Fibroblast of gingiva (primary cell): ENCODE results near the gene WNT5B.

ENCODE experiments used
- DNase-seq: peaks from one replicate; pipeline ENCODE4 v3.0.0-alpha.2; 2011; ENCODE audit warnings: low read depth

Gene WNT5B

DNA sequence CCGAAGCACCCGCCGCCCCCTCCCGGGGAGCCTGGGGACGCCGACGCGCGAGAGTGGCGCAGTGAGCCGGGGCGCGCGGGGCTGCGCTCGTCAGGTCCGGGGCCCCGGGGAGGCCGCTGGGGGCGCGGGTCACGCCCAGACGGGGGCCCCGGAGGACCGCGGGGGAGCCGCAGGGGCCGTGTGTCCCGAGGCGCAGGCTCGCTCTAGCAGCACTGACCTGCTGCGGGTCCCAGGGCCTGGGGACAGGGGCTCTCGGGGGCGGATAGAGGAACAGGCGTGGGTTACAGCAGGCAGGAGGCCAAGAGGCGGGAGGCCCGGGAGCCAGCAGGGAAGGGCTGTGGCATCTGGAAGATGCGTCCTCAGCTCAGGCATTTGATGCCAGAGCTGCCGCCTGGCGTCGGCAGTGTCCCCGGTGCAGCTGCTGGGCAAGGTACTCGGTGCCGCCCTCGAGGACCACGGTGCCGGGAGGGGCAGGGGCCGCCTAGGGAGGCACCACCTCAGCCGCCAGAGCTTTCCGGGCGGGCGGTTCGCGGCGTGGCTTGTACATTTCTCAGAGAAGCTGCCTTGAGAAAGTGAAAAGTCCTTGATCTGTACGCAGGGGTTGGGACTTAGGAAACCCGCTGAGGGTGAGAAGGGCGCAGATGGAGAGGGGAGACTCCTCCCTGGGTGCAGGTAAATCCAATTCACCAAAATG is 1.2 kb downstream of the WNT5B start:
- peak; percentile 51 for DNase-seq

GRCh38 chr12:1630827-1631591 is 2.0 kb downstream of the WNT5B start:
- DNase-seq: no peak

DNA sequence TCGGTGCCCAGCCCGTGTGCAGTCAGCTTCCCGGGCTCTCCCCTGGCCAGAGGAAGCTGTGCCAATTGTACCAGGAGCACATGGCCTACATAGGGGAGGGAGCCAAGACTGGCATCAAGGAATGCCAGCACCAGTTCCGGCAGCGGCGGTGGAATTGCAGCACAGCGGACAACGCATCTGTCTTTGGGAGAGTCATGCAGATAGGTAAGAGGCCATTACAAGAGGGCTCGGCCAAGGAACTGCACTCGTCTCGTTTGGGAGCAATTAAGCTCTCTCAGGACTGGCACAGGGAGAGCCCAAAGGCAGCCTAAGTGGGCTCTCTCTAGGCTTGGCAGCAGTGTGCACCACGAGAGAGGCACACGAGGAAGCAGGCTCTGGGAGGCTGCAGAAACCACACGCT is 3.7 kb downstream of the WNT5B start:
- DNase-seq: no peak

DNA sequence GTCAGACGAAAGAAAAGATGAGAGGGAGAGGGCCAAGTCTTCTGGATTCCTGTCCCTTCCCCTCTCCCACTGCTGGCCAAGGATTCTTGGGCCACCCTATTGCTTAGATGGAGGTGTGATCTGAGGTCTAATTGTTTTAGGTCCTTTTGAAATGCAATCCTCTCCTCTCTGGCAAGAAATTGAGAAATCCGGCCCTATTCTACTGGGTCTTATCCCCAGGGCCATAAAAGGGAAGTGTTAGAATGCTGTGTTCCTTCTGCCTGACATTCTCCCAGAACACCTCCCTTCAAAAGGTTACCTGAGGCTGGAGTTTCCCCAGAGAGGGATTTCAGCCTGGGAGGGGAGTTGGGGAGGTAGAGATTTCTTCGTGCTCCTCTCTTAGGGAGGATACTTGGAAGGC is 4.4 kb downstream of the WNT5B start:
- no peak for DNase-seq

DNA sequence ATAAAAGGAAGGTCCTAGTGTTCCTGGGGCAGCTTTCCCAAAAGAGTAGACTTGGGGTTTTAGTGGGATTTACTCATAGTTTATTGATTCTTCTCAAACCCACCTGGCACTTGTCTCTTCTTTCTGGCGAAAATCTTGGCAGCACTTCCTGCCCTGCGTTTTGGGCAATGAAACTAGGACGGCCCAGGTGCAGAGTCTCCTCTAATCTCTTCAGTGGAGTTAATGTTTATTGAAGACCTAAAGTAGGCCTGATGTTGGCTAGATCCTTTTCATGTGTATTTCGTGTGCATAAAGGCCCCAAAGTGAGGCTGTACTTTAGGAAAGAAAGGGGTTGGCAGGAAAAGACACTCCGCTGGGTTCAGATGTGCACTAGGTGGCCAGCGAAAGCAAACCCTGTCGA is 5.1 kb downstream of the WNT5B start:
- DNase-seq: no peak

DNA sequence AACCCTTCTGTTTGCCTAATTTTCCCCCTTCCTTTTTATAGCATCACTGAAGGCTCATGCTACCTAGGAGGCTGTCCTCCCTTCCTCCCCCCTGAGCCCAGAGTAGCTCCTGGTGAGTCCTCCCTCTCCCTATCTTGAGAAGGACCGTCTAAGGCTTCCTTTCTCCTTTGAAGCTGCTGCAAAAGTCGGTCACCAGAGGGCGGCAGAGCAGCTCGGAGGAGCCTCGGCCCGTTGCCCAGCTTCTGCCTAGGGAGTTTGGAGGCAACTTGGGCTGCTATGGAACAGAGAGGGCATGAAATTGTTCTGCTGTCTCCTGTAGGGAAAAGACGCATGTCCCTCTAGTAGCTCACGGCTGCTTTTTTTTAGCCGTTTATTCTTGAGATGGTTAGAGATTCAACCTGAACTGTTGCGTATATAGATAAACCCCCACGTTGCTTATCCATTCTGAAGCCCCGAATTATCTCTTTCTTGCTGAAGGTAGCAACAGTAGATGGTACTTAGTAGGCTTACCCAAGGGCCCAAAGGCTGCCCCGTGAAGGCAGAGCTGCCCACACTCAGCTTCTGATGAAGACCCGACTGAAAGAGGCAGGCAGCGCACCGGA is 5.7 kb downstream of the WNT5B start:
- DNase-seq: peak; percentile 72

- DNase-seq: no peak
Measured at GRCh38 chr12:1635301-1636095, 6.5 kb downstream of the WNT5B start.

DNA sequence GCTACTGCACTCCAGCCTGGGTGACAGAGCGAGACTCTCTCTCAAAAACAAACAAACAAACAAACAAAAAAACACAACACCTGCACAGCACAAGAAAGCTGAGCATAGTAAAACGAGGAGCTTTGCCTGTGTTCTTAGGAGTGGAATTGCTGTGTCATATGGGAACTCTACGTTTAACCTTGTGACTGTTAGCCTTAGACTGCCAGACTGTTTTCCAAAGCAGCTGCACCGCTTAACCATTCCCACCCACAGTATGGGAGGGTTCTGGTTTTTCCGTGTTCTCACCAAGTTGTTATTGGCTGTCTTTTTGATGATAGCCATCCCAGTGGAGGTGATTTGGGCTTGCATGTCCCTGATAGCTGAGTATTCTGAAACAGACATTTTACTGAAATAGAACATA is 9.2 kb downstream of the WNT5B start:
- DNase-seq: no peak

GRCh38 chr12:1639538-1639937 is 10.5 kb downstream of the WNT5B start:
- no peak for DNase-seq

- DNase-seq: no peak
Measured at GRCh38 chr12:1640328-1641234, 11.6 kb downstream of the WNT5B start.

DNA sequence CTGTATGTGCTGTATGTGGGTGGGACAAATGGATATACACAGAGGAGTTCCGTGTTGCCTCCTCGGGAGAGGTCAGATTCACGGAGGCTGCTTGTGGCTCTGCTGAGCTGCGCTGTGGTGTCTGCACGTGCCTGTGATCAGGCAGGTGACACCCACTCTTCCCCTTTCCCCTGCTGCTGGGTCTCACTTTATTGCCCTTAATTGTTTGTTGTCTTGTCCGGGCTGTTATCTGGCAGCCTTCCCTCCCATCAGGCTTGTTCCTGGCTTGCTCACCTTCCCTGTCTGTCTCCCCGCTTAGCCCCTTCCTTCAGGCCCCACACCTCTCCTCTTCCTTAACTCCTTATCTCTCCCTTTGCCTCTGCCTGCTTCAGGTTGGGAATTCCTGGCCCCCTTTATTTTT is 13.5 kb downstream of the WNT5B start:
- no peak for DNase-seq

DNA sequence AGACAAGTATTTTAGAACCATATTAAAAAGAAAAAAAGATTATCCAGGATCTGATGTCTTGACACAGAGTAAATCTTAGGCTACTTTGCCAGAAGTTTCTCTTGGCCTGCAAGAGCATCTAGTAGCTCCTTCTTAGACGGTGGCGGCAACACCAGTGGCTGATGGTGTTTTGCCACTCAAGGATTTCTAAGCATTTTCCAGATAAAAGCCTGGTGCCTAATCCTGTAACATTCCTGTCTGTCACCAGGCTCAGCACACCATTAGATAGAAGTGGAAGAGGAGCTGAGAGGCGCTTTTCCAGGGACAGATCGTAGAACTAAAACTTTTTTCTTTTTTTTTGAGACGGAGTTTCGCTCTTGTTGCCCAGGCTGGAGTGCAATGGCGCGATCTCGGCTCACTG is 14.0 kb downstream of the WNT5B start:
- DNase-seq: no peak

DNA sequence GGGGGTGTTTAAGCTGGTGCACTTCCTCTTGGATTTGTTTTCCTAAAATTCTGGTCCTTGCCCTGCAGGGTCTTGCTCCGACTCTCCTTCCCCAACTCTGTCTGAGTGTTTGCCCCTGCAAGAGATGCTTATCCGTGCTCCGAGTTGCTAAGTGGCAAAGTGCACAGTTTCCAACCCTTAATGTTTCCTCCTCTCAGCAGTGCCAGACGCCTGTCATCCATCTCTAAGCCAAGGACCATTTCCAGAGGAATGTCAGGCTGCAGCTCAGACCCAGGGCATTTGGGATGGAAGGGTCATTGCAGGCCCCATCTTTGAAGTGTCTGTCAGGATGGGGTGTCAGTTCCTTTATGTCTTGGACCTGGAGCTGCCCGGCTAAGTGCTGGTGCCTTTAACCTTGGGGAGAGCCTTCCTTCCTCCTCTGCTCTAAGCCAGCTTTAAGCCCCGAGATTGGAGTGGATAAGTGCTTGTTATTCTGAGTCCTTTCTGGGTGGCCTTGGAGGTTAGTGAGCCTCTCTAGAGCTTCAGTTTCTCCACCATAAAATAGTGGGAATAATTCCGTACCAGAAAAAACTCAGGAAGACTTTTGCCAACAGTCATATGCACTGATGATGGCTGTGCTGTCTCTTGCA is 15.0 kb downstream of the WNT5B start:
- DNase-seq: no peak

- DNase-seq: peak; percentile 83
Measured at GRCh38 chr12:1644534-1645438, 15.8 kb downstream of the WNT5B start.

DNA sequence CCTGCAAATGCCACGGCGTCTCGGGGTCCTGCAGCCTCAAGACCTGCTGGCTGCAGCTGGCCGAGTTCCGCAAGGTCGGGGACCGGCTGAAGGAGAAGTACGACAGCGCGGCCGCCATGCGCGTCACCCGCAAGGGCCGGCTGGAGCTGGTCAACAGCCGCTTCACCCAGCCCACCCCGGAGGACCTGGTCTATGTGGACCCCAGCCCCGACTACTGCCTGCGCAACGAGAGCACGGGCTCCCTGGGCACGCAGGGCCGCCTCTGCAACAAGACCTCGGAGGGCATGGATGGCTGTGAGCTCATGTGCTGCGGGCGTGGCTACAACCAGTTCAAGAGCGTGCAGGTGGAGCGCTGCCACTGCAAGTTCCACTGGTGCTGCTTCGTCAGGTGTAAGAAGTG is 16.8 kb downstream of the WNT5B start:
- no peak for DNase-seq

- no peak for DNase-seq
Measured at GRCh38 chr12:1646569-1647284, 17.7 kb downstream of the WNT5B start.

GRCh38 chr12:1647285-1647669 is 18.2 kb downstream of the WNT5B start:
- no peak for DNase-seq

- DNase-seq: no peak
Measured at GRCh38 chr12:1650260-1650977, 21.4 kb downstream of the WNT5B start.

DNA sequence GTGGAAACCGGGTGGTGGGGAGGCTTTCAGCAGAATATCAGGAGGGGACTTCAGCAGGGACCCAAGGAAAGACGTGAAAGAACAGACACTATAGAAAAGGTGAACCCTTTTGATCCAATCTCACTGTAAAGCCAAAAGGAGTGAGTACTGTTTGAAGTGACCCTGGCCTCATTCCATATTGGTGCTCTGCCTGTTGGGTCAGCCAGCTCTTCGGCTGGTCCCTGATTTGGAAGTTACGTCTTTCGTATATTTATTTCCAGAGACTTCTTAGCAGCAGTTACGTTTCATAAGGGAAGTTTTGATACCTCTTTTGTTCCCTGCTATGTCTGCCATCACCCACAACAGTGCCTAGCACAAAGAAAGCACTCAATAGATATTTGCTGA is 21.9 kb downstream of the WNT5B start:
- no peak for DNase-seq
